NCI-H1105 (cell line): Measurements from ENCODE around the gene OSTF1.

Source experiments
- DNase-seq: peaks from one replicate; lab custom pipeline; 2025; lab: John Stamatoyannopoulos, UW

Gene OSTF1

GRCh38 chr9:75121914-75122558 lies 33.7 kb downstream of the OSTF1 start:
- DNase-seq = no peak

DNA sequence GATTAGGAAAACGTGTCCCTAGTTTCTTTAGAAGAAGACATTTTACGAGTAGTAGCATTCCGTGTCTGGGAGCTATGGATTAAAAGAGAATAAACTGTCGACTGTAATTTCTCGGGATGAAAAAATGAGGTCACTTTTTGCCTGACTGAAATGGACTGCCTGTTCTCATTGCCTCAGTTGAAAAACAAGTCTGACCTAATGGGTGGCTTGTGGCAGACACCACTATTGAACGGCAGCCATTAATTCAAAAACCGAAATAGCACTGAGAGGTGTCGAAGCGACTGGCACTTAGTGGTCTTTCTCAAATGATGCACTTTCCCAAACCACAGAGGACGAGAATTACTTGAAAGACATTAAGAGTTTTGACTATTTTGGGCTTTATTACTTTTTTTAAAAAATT lies 35.4 kb downstream of the OSTF1 start:
- no peak for DNase-seq

DNA sequence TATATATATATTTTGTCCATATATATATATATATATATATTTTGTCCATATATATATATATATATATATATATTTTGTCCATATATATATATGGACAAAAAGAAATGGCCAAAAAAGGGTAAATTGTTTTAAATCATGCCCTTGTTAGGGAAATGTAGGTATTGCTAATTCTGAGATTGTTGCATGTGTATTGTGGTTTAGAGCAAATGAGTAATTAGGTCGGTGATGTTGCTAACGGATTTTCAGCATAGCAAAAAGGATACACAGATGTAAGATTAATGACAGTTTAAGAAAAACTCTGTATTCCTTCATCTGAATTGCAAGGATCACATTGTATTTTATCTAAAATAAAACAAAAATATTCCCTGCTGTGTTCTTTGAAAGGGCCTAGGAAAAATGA lies 40.2 kb downstream of the OSTF1 start:
- no peak for DNase-seq

GRCh38 chr9:75130172-75130571 lies 41.9 kb downstream of the OSTF1 start:
- no peak for DNase-seq

GRCh38 chr9:75130621-75131230 lies 42.4 kb downstream of the OSTF1 start:
- DNase-seq = no peak

GRCh38 chr9:75131700-75132099 lies 43.4 kb downstream of the OSTF1 start:
- no peak for DNase-seq

- no peak for DNase-seq
These were observed 43.9 kb downstream of the OSTF1 start for GRCh38 chr9:75132244-75132643.

GRCh38 chr9:75133396-75133795 lies 45.1 kb downstream of the OSTF1 start:
- no peak for DNase-seq

- no peak for DNase-seq
These were observed 46.2 kb downstream of the OSTF1 start for GRCh38 chr9:75134495-75134894.

- DNase-seq = no peak
These were observed 50.1 kb downstream of the OSTF1 start for GRCh38 chr9:75138260-75139040.

- DNase-seq = no peak
These were observed 50.9 kb downstream of the OSTF1 start for GRCh38 chr9:75139201-75139600.

DNA sequence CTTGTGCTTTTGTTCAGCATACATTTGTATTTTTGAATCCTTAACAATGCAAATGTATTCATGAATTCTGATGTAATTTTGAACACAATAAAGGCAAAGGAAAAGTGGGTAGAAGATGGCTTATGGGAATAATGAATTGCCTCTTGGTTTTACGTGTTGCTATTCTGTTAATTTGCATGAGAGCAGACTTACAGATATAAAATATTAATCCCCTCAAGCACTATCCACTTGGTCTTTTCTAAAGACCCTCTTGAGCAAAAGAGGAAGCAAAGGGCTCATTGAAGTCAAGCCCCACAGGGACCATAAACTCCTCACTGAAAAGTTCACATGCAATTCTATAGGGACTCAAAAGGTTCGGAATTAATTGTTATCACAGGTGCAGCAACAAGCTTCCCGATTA lies 51.9 kb downstream of the OSTF1 start:
- DNase-seq = no peak

- DNase-seq = no peak
These were observed 53.9 kb downstream of the OSTF1 start for GRCh38 chr9:75142202-75142601.

DNA sequence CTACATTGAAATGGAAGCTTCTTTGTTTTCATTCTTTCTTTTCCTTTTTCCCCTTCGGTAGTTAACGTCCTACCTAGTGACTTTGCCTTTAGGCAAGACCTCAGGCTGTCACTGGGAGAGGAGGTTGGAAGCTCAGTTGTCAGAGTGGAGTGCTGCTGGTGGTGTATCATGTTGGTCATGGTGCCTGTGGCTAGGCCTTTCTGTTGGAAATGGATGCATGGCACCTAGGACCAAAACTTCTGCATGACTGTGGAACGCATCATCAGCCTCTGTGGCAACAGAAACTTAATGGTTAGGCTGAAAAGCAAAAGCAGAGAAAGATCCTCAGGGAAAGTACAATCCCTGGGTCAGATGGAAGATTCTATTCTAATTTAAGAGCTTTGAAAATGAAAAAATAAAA lies 57.9 kb downstream of the OSTF1 start:
- DNase-seq = no peak

GRCh38 chr9:75147638-75148037 lies 59.3 kb downstream of the OSTF1 start:
- DNase-seq = no peak

- no peak for DNase-seq
These were observed 60.2 kb downstream of the OSTF1 start for GRCh38 chr9:75148561-75148960.

DNA sequence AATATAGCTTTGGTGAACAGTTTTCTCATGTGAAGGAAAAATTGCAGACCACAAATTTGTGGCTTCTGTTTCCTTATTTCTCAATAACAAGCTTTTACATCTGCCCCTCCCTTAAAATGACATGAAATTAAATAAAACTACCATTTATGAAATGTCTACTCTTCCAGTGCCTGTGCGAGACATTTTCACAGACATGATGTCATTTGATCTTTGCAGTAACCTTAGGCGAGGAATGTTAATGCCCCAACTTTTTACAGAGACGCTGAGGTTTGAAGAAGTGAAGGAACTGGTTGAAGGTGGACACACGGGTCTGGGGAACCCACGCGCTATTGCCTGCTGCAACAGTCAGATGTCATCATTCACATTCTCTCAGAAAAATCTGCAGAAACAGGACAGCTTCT lies 61.5 kb downstream of the OSTF1 start:
- DNase-seq = no peak

DNA sequence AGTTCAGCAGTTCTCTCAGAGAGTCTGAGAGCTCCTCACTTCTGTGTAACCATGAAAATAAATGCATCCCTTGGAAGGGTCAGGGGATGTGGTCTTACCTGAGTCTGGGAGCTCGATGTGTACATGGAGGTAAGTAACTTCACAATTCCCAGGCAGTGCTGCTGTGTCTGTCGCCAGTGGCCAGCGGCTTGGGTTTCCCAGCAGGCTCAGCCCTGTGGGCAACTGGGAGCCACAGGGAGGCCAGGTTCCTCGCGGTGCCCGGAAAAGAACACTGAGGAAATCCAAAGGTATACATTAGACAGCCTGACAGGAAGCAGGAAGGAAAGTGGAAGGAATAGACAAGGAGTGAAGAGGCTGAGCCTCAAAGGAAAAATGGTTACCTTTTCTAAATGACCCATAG lies 62.2 kb downstream of the OSTF1 start:
- DNase-seq = no peak

GRCh38 chr9:75152416-75152815 lies 64.1 kb downstream of the OSTF1 start:
- DNase-seq = no peak

- no peak for DNase-seq
These were observed 68.5 kb downstream of the OSTF1 start for GRCh38 chr9:75156858-75157257.

DNA sequence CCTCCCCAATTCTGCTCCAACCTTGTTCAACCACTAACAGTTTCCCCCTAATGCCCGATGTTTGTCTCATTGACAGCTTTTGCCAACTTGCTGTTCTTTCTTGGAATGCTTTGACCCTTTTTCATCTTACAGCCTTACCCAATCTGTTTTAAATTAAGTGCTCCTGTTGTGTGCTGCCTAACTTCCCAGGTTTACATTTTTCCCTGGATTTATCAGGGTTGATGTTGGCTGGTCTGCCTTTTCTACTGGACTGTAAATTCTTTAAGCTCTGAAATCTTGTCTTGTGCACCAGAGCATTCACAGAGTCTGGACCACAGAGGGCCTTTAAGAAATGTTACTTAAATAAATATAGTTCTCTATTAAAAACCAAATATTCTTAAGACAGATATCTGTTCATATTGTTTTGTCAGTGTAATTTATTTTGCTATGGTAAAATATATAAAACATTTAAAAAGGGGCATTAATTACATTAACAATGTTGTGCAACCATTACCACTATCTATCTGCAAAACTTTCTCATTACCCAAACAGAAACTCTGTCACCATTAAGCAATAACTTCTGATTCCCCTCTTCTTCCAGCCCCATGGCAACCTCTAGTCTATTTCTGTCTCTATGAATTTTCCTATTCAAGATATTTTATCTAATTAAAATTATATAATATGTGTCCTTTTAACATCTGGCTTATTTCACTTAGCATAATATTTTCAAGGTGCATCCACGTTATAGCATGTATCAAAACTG lies 73.0 kb downstream of the OSTF1 start:
- no peak for DNase-seq

DNA sequence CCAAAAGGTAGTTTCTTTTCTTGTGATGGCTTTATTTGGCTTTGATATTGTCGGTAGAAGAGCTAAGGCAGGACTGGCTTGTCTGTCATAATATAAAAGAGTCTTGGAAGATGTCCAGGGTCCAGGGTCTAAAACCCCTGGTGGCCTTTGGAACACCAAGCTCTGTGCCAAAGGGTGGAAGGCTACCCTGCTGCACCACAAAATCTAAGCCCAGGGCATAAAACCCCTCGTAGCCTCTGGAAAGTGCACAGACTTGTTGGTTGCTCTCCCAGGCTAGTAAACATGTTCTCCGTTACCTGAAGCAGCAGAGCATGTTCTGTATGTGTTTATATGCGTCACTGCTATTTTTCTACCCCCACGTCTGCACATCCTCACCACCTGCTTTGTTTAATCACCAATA lies 75.5 kb downstream of the OSTF1 start:
- DNase-seq = no peak

GRCh38 chr9:75164573-75164972 lies 76.3 kb downstream of the OSTF1 start:
- DNase-seq = no peak
